Body of pancreas (tissue), 4 donors: Measurements from ENCODE around the gene RGS6. TPM values are rescaled to one million over a fixed set of nuclear protein-coding genes. Genes with fewer than 3 reads are reported as not detected.

Experiments
- ATAC-seq: fragments of 150-250 bp; one replicate; pipeline ENCODE4 v1.9.1; 2016
- DNase-seq, 4 donors: peaks; one replicate each; pipeline ENCODE4 v3.0.0-alpha.2; 2019
- H3K27ac ChIP-seq, 4 donors: fragments of 200-600 bp; sonication (generic); 1 replicate in 3 of 4; 2 replicates in 1 of 4; pipeline versions ENCODE4 v1.5.1 to v1.6.1; 2016 to 2019; ENCODE audit warnings: mild to moderate bottlenecking in 1 of 4, mixed read lengths in 1 of 4, moderate library complexity in 1 of 4
- H3K27me3 ChIP-seq, 2 donors: fragments of 200-600 bp; sonication (generic); one replicate each; pipeline ENCODE4 v1.6.0; 2016; ENCODE audit warnings: mild to moderate bottlenecking in 1 of 2
- H3K36me3 ChIP-seq, 2 donors: fragments of 200-600 bp; sonication (generic); replicated peaks in 1 of 2; 2 replicates each; pipeline ENCODE4 v1.5.1; 2016; ENCODE audit warnings: low read depth in 2 of 2; ENCODE audit not compliant: insufficient read depth in 1 of 2
- H3K4me1 ChIP-seq: fragments of 200-600 bp; sonication (generic); one replicate; pipeline ENCODE4 v1.6.0; 2016
- H3K4me3 ChIP-seq, 2 donors: fragments of 200-600 bp; sonication (generic); 1 replicate in 1 of 2; 2 replicates in 1 of 2; pipeline ENCODE4 v1.5.1; 2016 to 2019
- H3K9me3 ChIP-seq, 3 donors: fragments of 200-600 bp; sonication (generic); 1 replicate in 2 of 3; 2 replicates in 1 of 3; pipeline ENCODE4 v1.5.1; 2016
- POLR2A ChIP-seq, 3 donors: fragments of 450-650 bp; IDR thresholded peaks; one replicate each; pipeline ENCODE4 v1.6.1; 2016; ENCODE audit warnings: antibody characterized with exemption in 3 of 3, mild to moderate bottlenecking in 2 of 3
- WGBS, 2 donors: methylation state at CpG; one replicate each; pipeline ENCODE4 v1.1.5; 2017; 5-methylcytosine and 5-hydroxymethylcytosine counted together
- intact Hi-C: fragments of 100-400 bp; cut with DNase I; formaldehyde crosslinking; loops from one replicate; pipeline ENCODE4 v1.15.1; 2023
- total RNA-seq, 2 donors: library from RNA; depleted of rRNA; stranded (reverse); fragments of >200 nt; gene quantifications; one replicate each; pipeline ENCODE4 v1.1.0, GENCODE V29; 2016
- TF ChIP-seq, protein P1 (sequence below), 7 experiments: fragments of 450-650 bp in 4 of 7; fragments of 200-600 bp in 3 of 7; sonication (generic) in 3 of 7; IDR thresholded peaks; one replicate each; pipeline ENCODE4 v1.5.1; 2016 to 2019; ENCODE audit warnings: antibody characterized with exemption in 7 of 7

The RGS6 gene
- total RNA-seq, 2 donors from 2014 or later: 0.26 to 1.3 TPM

DNA sequence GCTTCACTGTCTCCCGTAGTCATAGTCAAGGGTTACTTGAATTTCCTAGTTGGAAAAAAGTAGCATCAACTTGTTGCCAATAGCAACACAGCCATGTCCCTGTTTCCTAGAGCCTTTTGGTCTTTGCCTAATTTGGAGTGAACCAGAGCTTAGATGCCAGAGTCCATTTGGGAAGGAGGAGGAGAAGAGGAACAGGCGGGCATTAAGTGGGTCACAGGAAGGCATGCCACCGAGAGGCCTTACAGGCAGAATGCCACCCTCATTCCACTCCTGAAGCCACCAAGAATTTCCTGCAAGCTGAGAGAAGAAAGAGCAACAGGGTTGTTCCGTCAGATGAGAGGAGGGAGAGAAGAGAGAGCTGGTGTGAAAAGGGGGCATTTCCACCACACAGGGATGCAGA, 622.2 kb downstream of the RGS6 start:
- Histone ChIP-seq H3K4me3 (no peak overlapping the region), H3K27me3 (no peaks in the 10 kb centered on the region), H3K27ac (no peak overlapping the region), H3K9me3 (no peaks in the 10 kb centered on the region), H3K36me3 (no peaks in the 10 kb centered on the region), H3K4me1 (no peaks in the 10 kb centered on the region)
- intact Hi-C loops: no loop called here
- ATAC-seq: no peak
- TF ChIP-seq, protein P1, sequence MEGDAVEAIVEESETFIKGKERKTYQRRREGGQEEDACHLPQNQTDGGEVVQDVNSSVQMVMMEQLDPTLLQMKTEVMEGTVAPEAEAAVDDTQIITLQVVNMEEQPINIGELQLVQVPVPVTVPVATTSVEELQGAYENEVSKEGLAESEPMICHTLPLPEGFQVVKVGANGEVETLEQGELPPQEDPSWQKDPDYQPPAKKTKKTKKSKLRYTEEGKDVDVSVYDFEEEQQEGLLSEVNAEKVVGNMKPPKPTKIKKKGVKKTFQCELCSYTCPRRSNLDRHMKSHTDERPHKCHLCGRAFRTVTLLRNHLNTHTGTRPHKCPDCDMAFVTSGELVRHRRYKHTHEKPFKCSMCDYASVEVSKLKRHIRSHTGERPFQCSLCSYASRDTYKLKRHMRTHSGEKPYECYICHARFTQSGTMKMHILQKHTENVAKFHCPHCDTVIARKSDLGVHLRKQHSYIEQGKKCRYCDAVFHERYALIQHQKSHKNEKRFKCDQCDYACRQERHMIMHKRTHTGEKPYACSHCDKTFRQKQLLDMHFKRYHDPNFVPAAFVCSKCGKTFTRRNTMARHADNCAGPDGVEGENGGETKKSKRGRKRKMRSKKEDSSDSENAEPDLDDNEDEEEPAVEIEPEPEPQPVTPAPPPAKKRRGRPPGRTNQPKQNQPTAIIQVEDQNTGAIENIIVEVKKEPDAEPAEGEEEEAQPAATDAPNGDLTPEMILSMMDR (IDR thresholded peaks at IDR 0.05): no peak
- no peak for TF ChIP-seq POLR2A (IDR thresholded peaks at IDR 0.05)
- 80 to 84% methylated on average over 4 of the region's 4 CpGs for WGBS, 2 donors
- no peak for DNase-seq

DNA sequence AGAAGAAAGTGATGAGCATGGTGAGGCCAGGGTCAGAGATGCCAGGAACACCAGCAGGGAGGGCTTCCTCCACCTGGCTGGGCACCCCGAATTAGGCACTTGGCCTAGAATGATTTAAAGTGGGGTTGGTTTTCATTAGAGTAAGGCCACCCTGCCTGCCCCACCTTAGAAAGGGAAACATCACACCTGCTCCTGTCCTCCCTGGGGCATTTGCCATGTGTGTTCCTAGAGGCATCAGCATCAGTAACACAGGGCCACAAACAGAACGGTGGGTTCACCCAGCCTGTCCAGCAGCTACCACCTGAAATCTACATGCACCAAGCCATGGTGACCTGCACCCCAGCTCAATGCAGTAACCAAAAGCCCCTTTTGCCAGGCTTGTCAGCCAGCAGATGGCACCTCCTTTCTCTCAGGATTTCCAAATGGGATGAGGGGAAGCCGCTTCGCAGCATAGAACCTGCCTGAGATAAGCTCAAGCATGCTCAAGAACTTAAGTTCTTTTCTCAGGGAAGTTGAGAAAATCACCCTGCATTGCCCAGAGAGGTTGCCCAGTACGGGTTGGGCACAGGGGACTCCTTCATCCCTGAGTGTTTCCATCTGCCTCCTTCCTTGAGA, 622.9 kb downstream of the RGS6 start:
- Histone ChIP-seq H3K4me1 (no peaks in the 10 kb centered on the region), H3K9me3 (no peaks in the 10 kb centered on the region), H3K27ac (no peak overlapping the region), H3K27me3 (no peaks in the 10 kb centered on the region), H3K36me3 (no peaks in the 10 kb centered on the region), H3K4me3 (no peak overlapping the region)
- TF ChIP-seq, protein P1 (IDR thresholded peaks at IDR 0.05): peak in 3 of 7 experiments; percentile 20 to 41 (median 21)
- TF ChIP-seq POLR2A (IDR thresholded peaks at IDR 0.05): no peak
- WGBS, 2 donors: 42 to 63% methylated on average over 2 to 5 of the region's 5 CpGs
- DNase-seq (peak in 1 of 4 donors; percentile 39), ATAC-seq (no peak)
- intact Hi-C loops: no loop called here

DNA sequence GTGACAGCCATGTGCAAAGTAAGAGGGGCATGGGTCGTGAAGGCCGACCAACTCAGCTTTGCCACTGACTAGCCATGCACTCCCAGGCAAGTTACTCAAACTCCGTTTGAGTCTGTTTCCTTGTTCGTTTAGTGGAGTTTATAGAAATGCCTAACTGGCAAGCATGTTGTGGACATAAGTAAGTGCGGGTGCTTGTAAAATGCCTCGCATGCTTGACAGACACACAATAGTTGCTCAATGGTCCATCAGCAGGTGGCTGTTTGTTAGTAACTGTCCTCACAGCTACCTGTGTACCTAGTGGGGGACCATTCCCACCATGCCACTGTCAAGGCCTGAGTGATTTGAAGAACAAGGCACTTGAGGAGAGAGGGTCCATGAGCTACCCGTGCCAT, 623.4 kb downstream of the RGS6 start:
- WGBS, 2 donors: 80 to 81% methylated on average over 7 of the region's 7 CpGs
- Histone ChIP-seq H3K9me3 (no peaks in the 10 kb centered on the region), H3K27me3 (no peaks in the 10 kb centered on the region), H3K36me3 (no peaks in the 10 kb centered on the region), H3K27ac (no peak overlapping the region), H3K4me3 (no peak overlapping the region), H3K4me1 (no peaks in the 10 kb centered on the region)
- ATAC-seq: no peak
- TF ChIP-seq, protein P1 (IDR thresholded peaks at IDR 0.05): no peak
- no peak for TF ChIP-seq POLR2A (IDR thresholded peaks at IDR 0.05)
- DNase-seq: no peak
- intact Hi-C loops: no loop called here

DNA sequence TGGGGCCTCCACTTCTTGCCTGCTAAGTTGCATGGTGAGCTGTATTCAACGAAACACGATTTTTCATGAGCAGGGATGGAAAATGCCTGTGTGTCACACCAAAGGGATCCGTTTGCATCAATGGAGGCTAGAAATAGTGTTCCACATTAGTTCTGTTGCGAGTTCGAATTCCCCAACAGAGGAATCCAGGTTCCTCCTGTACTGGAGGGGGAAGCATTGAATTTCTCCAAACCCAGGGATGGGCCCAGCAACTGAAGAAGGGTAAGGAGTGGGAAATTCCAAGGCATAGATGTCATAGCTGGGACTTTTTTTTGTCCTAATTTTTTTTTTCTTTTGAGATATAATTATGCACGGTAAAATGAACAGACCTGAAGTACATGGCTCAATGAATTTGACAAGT, 625.4 kb downstream of the RGS6 start:
- 87 to 94% methylated on average over 6 of the region's 6 CpGs for WGBS, 2 donors
- DNase-seq: no peak
- intact Hi-C loops: no loop called here
- H3K4me3 ChIP-seq: no peak overlapping the region
- no peaks in the 10 kb centered on the region for H3K9me3 ChIP-seq
- no peak for TF ChIP-seq POLR2A (IDR thresholded peaks at IDR 0.05)
- TF ChIP-seq, protein P1 (IDR thresholded peaks at IDR 0.05): no peak
- H3K4me1 ChIP-seq: no peaks in the 10 kb centered on the region
- no peak overlapping the region for H3K27ac ChIP-seq
- no peaks in the 10 kb centered on the region for H3K36me3 ChIP-seq
- ATAC-seq: no peak
- no peaks in the 10 kb centered on the region for H3K27me3 ChIP-seq

DNA sequence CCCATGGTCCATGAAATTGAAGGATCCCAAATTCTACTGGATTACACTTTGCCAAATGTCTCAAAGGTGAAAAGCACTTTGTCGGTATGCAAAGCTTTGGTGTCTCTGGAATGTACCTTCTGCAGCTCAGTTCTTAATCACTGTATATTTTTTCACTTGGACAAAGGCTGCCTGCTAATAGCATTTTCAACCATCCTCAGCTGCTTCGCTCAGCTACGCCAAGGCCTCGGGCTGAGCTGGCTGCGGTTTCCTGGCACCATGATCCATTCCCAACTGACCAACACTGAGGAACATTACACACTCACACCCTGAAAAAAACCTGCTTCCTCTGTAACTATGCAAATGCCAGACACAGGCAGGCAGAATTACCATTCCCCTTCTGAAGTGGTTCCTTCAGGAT, 626.5 kb downstream of the RGS6 start:
- Histone ChIP-seq H3K4me1 (no peaks in the 10 kb centered on the region), H3K27me3 (no peaks in the 10 kb centered on the region), H3K27ac (no peak overlapping the region), H3K9me3 (no peaks in the 10 kb centered on the region), H3K4me3 (no peak overlapping the region), H3K36me3 (no peaks in the 10 kb centered on the region)
- WGBS, 2 donors: 86 to 88% methylated on average over 5 of the region's 5 CpGs
- DNase-seq: no peak
- ATAC-seq: no peak
- TF ChIP-seq POLR2A (IDR thresholded peaks at IDR 0.05): no peak
- TF ChIP-seq, protein P1 (IDR thresholded peaks at IDR 0.05): no peak
- intact Hi-C loops: no loop called here
